NOMO-1 (cell line): ENCODE measurements around the gene TRABD.
"Not testable (repeated sequence)": the region's sequence is repeated elsewhere in the genome, so short reads cannot be mapped to it uniquely, and the experiment has no call there.

Experiments used
- DNase-seq, 2 experiments: peaks; one replicate each; lab custom pipeline; 2025; ENCODE audit not compliant: unreplicated experiment in 2 of 2; lab: John Stamatoyannopoulos, UW

Gene TRABD

GRCh38 chr22:50200461-50201190 is 14.9 kb downstream of the TRABD start, which contains the start of gene SELENOO:
Gene SELENOO, plus strand, starts transcription at chr22:50201011. Its CDS starts 26 bp downstream, at chr22:50201037.
- DNase-seq = peak; percentile 77 to 84

- DNase-seq = no peak
Measured at GRCh38 chr22:50201191-50202129, 15.7 kb downstream of the TRABD start.

GRCh38 chr22:50202130-50202666 is 16.5 kb downstream of the TRABD start:
- no peak for DNase-seq

GRCh38 chr22:50203288-50203687 is 17.6 kb downstream of the TRABD start:
- no peak for DNase-seq

- peak in 1 of 2 experiments; percentile 18 for DNase-seq
Measured at GRCh38 chr22:50204571-50204970, 18.9 kb downstream of the TRABD start.

- DNase-seq = not testable (repeated sequence)
Measured at GRCh38 chr22:50204998-50205397, 19.3 kb downstream of the TRABD start.

- DNase-seq = no peak
Measured at GRCh38 chr22:50205781-50206569, 20.3 kb downstream of the TRABD start.

- no peak for DNase-seq
Measured at GRCh38 chr22:50206599-50206998, 20.9 kb downstream of the TRABD start.

GRCh38 chr22:50207383-50208140 is 21.8 kb downstream of the TRABD start:
- no peak for DNase-seq

GRCh38 chr22:50208430-50208938 is 22.8 kb downstream of the TRABD start:
- no peak for DNase-seq

GRCh38 chr22:50208939-50209892 is 23.5 kb downstream of the TRABD start:
- DNase-seq = no peak

GRCh38 chr22:50209893-50210292 is 24.2 kb downstream of the TRABD start:
- DNase-seq = peak; percentile 22 to 47

GRCh38 chr22:50210378-50211139 is 24.8 kb downstream of the TRABD start:
- no peak for DNase-seq

- no peak for DNase-seq
Measured at GRCh38 chr22:50211147-50211546, 25.4 kb downstream of the TRABD start.

- no peak for DNase-seq
Measured at GRCh38 chr22:50213263-50213662, 27.6 kb downstream of the TRABD start.

GRCh38 chr22:50215297-50216054 is 29.8 kb downstream of the TRABD start:
- no peak for DNase-seq

GRCh38 chr22:50216055-50216683 is 30.5 kb downstream of the TRABD start:
- no peak for DNase-seq
